Right atrium auricular region (tissue), 2 donors: ENCODE measurements around the gene TRPM7. TPM values are rescaled to one million over a fixed set of nuclear protein-coding genes. Genes with fewer than 3 reads are reported as not detected.

Source experiments
- DNase-seq: peaks from one replicate; pipeline ENCODE4 v3.0.0-alpha.2; 2019; ENCODE audit warnings: low spot score
- H3K27ac ChIP-seq, 2 donors: fragments of 200-600 bp; sonication (generic); 1 replicate in 1 of 2; 2 replicates in 1 of 2; pipeline ENCODE4 v1.5.1; 2016 to 2019
- H3K27me3 ChIP-seq, 2 donors: fragments of 200-600 bp; sonication (generic); one replicate each; pipeline versions ENCODE4 v1.5.1 to v1.6.0; 2017 to 2019
- H3K36me3 ChIP-seq: fragments of 200-600 bp; sonication (generic); one replicate; pipeline ENCODE4 v1.5.1; 2016
- H3K4me1 ChIP-seq, 2 donors: fragments of 200-600 bp; sonication (generic); one replicate each; pipeline versions ENCODE4 v1.5.1 to v1.6.0; 2017 to 2019
- H3K4me3 ChIP-seq, 2 donors: fragments of 200-600 bp; sonication (generic); 1 replicate in 1 of 2; 2 replicates in 1 of 2; pipeline ENCODE4 v1.5.1; 2017 to 2019; ENCODE audit warnings: mild to moderate bottlenecking in 1 of 2, moderate library complexity in 1 of 2
- H3K9me3 ChIP-seq, 2 donors: fragments of 200-600 bp; sonication (generic); one replicate each; pipeline ENCODE4 v1.5.1; 2019
- CTCF ChIP-seq, 2 donors: fragments of 200-600 bp; sonication (generic); IDR thresholded peaks; one replicate each; pipeline ENCODE4 v1.5.1; 2019; ENCODE audit warnings: antibody characterized with exemption in 2 of 2
- total RNA-seq, 2 donors: library from RNA; depleted of rRNA; stranded (reverse); fragments of >200 nt; gene quantifications; one replicate each; pipeline ENCODE4 v1.1.0, GENCODE V29; 2016

Gene TRPM7
- total RNA-seq, 2 donors from 2014 or later: 21.7 to 25.4 TPM

- no peak overlapping the region for H3K27ac ChIP-seq
- no peaks in the 10 kb centered on the region for H3K9me3 ChIP-seq
- H3K27me3 ChIP-seq: no peaks in the 10 kb centered on the region
- no peak for TF ChIP-seq CTCF (IDR thresholded peaks at IDR 0.05)
- no peaks in the 10 kb centered on the region for H3K4me1 ChIP-seq
- no peak for DNase-seq
- H3K4me3 ChIP-seq: no peak overlapping the region
- peaks cover 77% of the 10 kb centered on the region for H3K36me3 ChIP-seq
Measured at GRCh38 chr15:50652671-50653070, 33.9 kb downstream of the TRPM7 start.

- no peak overlapping the region for H3K4me3 ChIP-seq
- H3K27ac ChIP-seq: no peak overlapping the region
- H3K27me3 ChIP-seq: no peaks in the 10 kb centered on the region
- H3K9me3 ChIP-seq: no peaks in the 10 kb centered on the region
- H3K36me3 ChIP-seq: peaks cover 83% of the 10 kb centered on the region
- H3K4me1 ChIP-seq: no peaks in the 10 kb centered on the region
- TF ChIP-seq CTCF (IDR thresholded peaks at IDR 0.05): no peak
- DNase-seq: no peak
Measured at GRCh38 chr15:50641318-50641717, 45.3 kb downstream of the TRPM7 start.

GRCh38 chr15:50636146-50636545, 50.5 kb downstream of the TRPM7 start:
- DNase-seq: no peak
- H3K27ac ChIP-seq: no peak overlapping the region
- H3K4me3 ChIP-seq: no peak overlapping the region
- no peaks in the 10 kb centered on the region for H3K9me3 ChIP-seq
- peaks cover 79% of the 10 kb centered on the region for H3K36me3 ChIP-seq
- no peaks in the 10 kb centered on the region for H3K4me1 ChIP-seq
- TF ChIP-seq CTCF (IDR thresholded peaks at IDR 0.05): no peak
- H3K27me3 ChIP-seq: no peaks in the 10 kb centered on the region

- Histone ChIP-seq H3K27me3 (no peaks in the 10 kb centered on the region), H3K4me3 (no peak overlapping the region), H3K4me1 (no peaks in the 10 kb centered on the region), H3K36me3 (peaks cover 81% of the 10 kb centered on the region), H3K9me3 (no peaks in the 10 kb centered on the region), H3K27ac (no peak overlapping the region)
- no peak for TF ChIP-seq CTCF (IDR thresholded peaks at IDR 0.05)
- DNase-seq: no peak
Measured at GRCh38 chr15:50633653-50634052, 52.9 kb downstream of the TRPM7 start.

GRCh38 chr15:50628421-50628820, 58.2 kb downstream of the TRPM7 start:
- no peaks in the 10 kb centered on the region for H3K9me3 ChIP-seq
- no peak for DNase-seq
- no peak for TF ChIP-seq CTCF (IDR thresholded peaks at IDR 0.05)
- H3K27me3 ChIP-seq: no peaks in the 10 kb centered on the region
- peak overlapping the region in 1 of 2 donors; percentile 74 for H3K27ac ChIP-seq
- H3K4me3 ChIP-seq: no peak overlapping the region
- peaks cover 83% of the 10 kb centered on the region for H3K36me3 ChIP-seq
- peaks cover 0 to 5% of the 10 kb centered on the region in 2 donors for H3K4me1 ChIP-seq

GRCh38 chr15:50627351-50628055, 59.1 kb downstream of the TRPM7 start:
- DNase-seq: no peak
- Histone ChIP-seq H3K4me1 (peaks cover 0 to 5% of the 10 kb centered on the region in 2 donors), H3K36me3 (peaks cover 81% of the 10 kb centered on the region), H3K27ac (peak overlapping the region in 1 of 2 donors; percentile 74), H3K27me3 (no peaks in the 10 kb centered on the region), H3K9me3 (no peaks in the 10 kb centered on the region), H3K4me3 (no peak overlapping the region)
- no peak for TF ChIP-seq CTCF (IDR thresholded peaks at IDR 0.05)
